ENCODE measurements around the gene ZNF536.

ZNF536 gene

GRCh38 chr19:30487178-30487577 is 115.0 kb downstream of the ZNF536 start:
- Histone ChIP-seq H3F3A (ENCODE audit: insufficient read depth, low read length) (no peaks in the 10 kb centered on the region), H4K20me1 (ENCODE audit: insufficient read depth, low read length) (no peaks in the 10 kb centered on the region), H3K9ac (ENCODE audit: low read length) (no peak overlapping the region), H3K79me2 (ENCODE audit: low read length) (no peaks in the 10 kb centered on the region), H3K27me3 (replicated peaks; ENCODE audit: insufficient read depth, low read length) (peaks cover 63% of the 10 kb centered on the region), H3K9me3 (replicated peaks; ENCODE audit: insufficient read depth, low read length) (no peaks in the 10 kb centered on the region), H3K36me3 (replicated peaks; ENCODE audit: insufficient read depth, low read length) (no peaks in the 10 kb centered on the region), H3K4me3 (ENCODE audit: low read length) (no peak overlapping the region), H3K4me2 (ENCODE audit: low read depth, low read length) (no peak overlapping the region), H3K27ac (ENCODE audit: low read length) (no peak overlapping the region), H3K4me1 (ENCODE audit: low read length) (no peaks in the 10 kb centered on the region), H2AFZ (ENCODE audit: low read length) (no peak overlapping the region), H3K9me2 (replicated peaks; ENCODE audit: insufficient read depth, low read length) (no peaks in the 10 kb centered on the region)
- TF ChIP-seq CTCF (IDR thresholded peaks at IDR 0.05; ENCODE audit: low read length) (no peak), EZH2 (optimal IDR thresholded peaks at IDR 0.05; ENCODE audit: low read depth, low read length) (no peak), EZH2phosphoT487 (IDR thresholded peaks at IDR 0.05; ENCODE audit: low read length) (no peak)
- no peak for DNase-seq

- no peaks in the 10 kb centered on the region for H3K4me1 ChIP-seq (ENCODE audit: low read length)
- TF ChIP-seq EZH2 (optimal IDR thresholded peaks at IDR 0.05; ENCODE audit: low read depth, low read length), result no peak
- no peak for TF ChIP-seq EZH2phosphoT487 (IDR thresholded peaks at IDR 0.05; ENCODE audit: low read length)
- TF ChIP-seq CTCF (IDR thresholded peaks at IDR 0.05; ENCODE audit: low read length), result no peak
- H3K79me2 ChIP-seq (ENCODE audit: low read length), result no peaks in the 10 kb centered on the region
- no peaks in the 10 kb centered on the region for H3K9me3 ChIP-seq (replicated peaks; ENCODE audit: insufficient read depth, low read length)
- peaks cover 70% of the 10 kb centered on the region for H3K27me3 ChIP-seq (replicated peaks; ENCODE audit: insufficient read depth, low read length)
- H3K4me3 ChIP-seq (ENCODE audit: low read length), result no peak overlapping the region
- no peak overlapping the region for H3K9ac ChIP-seq (ENCODE audit: low read length)
- no peak overlapping the region for H3K27ac ChIP-seq (ENCODE audit: low read length)
- no peaks in the 10 kb centered on the region for H3F3A ChIP-seq (ENCODE audit: insufficient read depth, low read length)
- no peaks in the 10 kb centered on the region for H3K36me3 ChIP-seq (replicated peaks; ENCODE audit: insufficient read depth, low read length)
- H3K9me2 ChIP-seq (replicated peaks; ENCODE audit: insufficient read depth, low read length), result no peaks in the 10 kb centered on the region
- H2AFZ ChIP-seq (ENCODE audit: low read length), result no peak overlapping the region
- DNase-seq, result no peak
- no peaks in the 10 kb centered on the region for H4K20me1 ChIP-seq (ENCODE audit: insufficient read depth, low read length)
- no peak overlapping the region for H3K4me2 ChIP-seq (ENCODE audit: low read depth, low read length)
These were observed 116.0 kb downstream of the ZNF536 start for GRCh38 chr19:30488191-30488590.

- no peak for DNase-seq
- Histone ChIP-seq H3K9me2 (replicated peaks; ENCODE audit: insufficient read depth, low read length) (no peaks in the 10 kb centered on the region), H3K4me1 (ENCODE audit: low read length) (no peaks in the 10 kb centered on the region), H2AFZ (ENCODE audit: low read length) (no peak overlapping the region), H3K4me3 (ENCODE audit: low read length) (no peak overlapping the region), H3K4me2 (ENCODE audit: low read depth, low read length) (no peak overlapping the region), H4K20me1 (ENCODE audit: insufficient read depth, low read length) (no peaks in the 10 kb centered on the region), H3K79me2 (ENCODE audit: low read length) (no peaks in the 10 kb centered on the region), H3K27ac (ENCODE audit: low read length) (no peak overlapping the region), H3K9ac (ENCODE audit: low read length) (no peak overlapping the region), H3F3A (ENCODE audit: insufficient read depth, low read length) (no peaks in the 10 kb centered on the region), H3K36me3 (replicated peaks; ENCODE audit: insufficient read depth, low read length) (no peaks in the 10 kb centered on the region), H3K9me3 (replicated peaks; ENCODE audit: insufficient read depth, low read length) (no peaks in the 10 kb centered on the region), H3K27me3 (replicated peaks; ENCODE audit: insufficient read depth, low read length) (peaks cover 77% of the 10 kb centered on the region)
- TF ChIP-seq EZH2 (optimal IDR thresholded peaks at IDR 0.05; ENCODE audit: low read depth, low read length) (no peak), CTCF (IDR thresholded peaks at IDR 0.05; ENCODE audit: low read length) (no peak), EZH2phosphoT487 (IDR thresholded peaks at IDR 0.05; ENCODE audit: low read length) (no peak)
These were observed 118.6 kb downstream of the ZNF536 start for GRCh38 chr19:30490760-30491159.
